Left ventricle myocardium inferior (tissue), 1 donor: ENCODE measurements around the gene RBM38. TPM values are rescaled to one million over a fixed set of nuclear protein-coding genes. Genes with fewer than 3 reads are reported as not detected.
A peak's percentile ranks its signal among the peaks of the same experiment; 100 is the strongest.

ENCODE experiments used
- DNase-seq: peaks from one replicate; pipeline ENCODE4 v3.0.0-alpha.2; 2020
- H3K27ac ChIP-seq: fragments of 200-600 bp; replicated peaks from 2 replicates; pipeline ENCODE4 v1.8.0; 2021
- H3K27me3 ChIP-seq: fragments of 200-600 bp; 2 replicates; pipeline ENCODE4 v1.8.0; 2021; ENCODE audit warnings: low read depth
- H3K36me3 ChIP-seq: fragments of 200-600 bp; 2 replicates; pipeline ENCODE4 v1.8.0; 2021
- H3K4me1 ChIP-seq: fragments of 200-600 bp; 2 replicates; pipeline ENCODE4 v1.8.0; 2021
- H3K4me3 ChIP-seq: fragments of 200-600 bp; 2 replicates; pipeline ENCODE4 v1.8.0; 2021; ENCODE audit warnings: mild to moderate bottlenecking, moderate library complexity
- H3K9me3 ChIP-seq: fragments of 200-600 bp; replicated peaks from 2 replicates; pipeline ENCODE4 v1.8.0; 2021
- CTCF ChIP-seq: fragments of 200-600 bp; IDR thresholded peaks from 2 replicates; pipeline ENCODE4 v1.8.0; 2021; ENCODE audit warnings: antibody characterized with exemption, mild to moderate bottlenecking, borderline replicate concordance
- intact Hi-C: fragments of 100-400 bp; cut with micrococcal nuclease; formaldehyde crosslinking; loops from one replicate; pipeline ENCODE4 v1.11.0; 2022
- total RNA-seq: library from RNA; stranded (reverse); fragmentation: NEBNext Ultra II Directional; extraction: Animal tissue kit (Norgen Biotek cat#: 25700); gene quantifications from one replicate; pipeline ENCODE4 v1.2.1, GENCODE V29; 2021
- donor health status: DM: no; HTN: yes; CAD: no; lungs with severe emphysema.

The RBM38 gene
- total RNA-seq, 1 donor from 2014 or later: 75.5 TPM

- intact Hi-C loops: no loop called here
- no peak overlapping the region for H3K4me3 ChIP-seq
- peaks cover 63% of the 10 kb centered on the region for H3K4me1 ChIP-seq
- H3K27me3 ChIP-seq: no peaks in the 10 kb centered on the region
- H3K36me3 ChIP-seq: peaks cover 61% of the 10 kb centered on the region
- DNase-seq: no peak
- TF ChIP-seq CTCF: peak; percentile 35
- H3K9me3 ChIP-seq: no peaks in the 10 kb centered on the region
- H3K27ac ChIP-seq: peak overlapping the region; percentile 55
Measured at GRCh38 chr20:57407541-57407956, 16.4 kb downstream of the RBM38 start.

- H3K4me1 ChIP-seq: peaks cover 62% of the 10 kb centered on the region
- intact Hi-C loops: no loop called here
- DNase-seq: no peak
- H3K9me3 ChIP-seq: no peaks in the 10 kb centered on the region
- no peak overlapping the region for H3K4me3 ChIP-seq
- peaks cover 55% of the 10 kb centered on the region for H3K36me3 ChIP-seq
- H3K27me3 ChIP-seq: no peaks in the 10 kb centered on the region
- TF ChIP-seq CTCF: no peak
- H3K27ac ChIP-seq: peak overlapping the region; percentile 55
Measured at GRCh38 chr20:57408131-57408530, 16.9 kb downstream of the RBM38 start.

GRCh38 chr20:57408536-57409233 is 17.5 kb downstream of the RBM38 start:
- Histone ChIP-seq H3K4me1 (peaks cover 62% of the 10 kb centered on the region), H3K9me3 (no peaks in the 10 kb centered on the region), H3K27me3 (no peaks in the 10 kb centered on the region), H3K27ac (no peak overlapping the region), H3K36me3 (peaks cover 50% of the 10 kb centered on the region), H3K4me3 (no peak overlapping the region)
- no peak for TF ChIP-seq CTCF
- no peak for DNase-seq
- intact Hi-C loops: no loop called here

GRCh38 chr20:57409316-57409671 is 18.1 kb downstream of the RBM38 start:
- intact Hi-C loops: no loop called here
- H3K27me3 ChIP-seq: no peaks in the 10 kb centered on the region

GRCh38 chr20:57409672-57410397 is 18.6 kb downstream of the RBM38 start:
- DNase-seq: no peak
- peaks cover 38% of the 10 kb centered on the region for H3K36me3 ChIP-seq
- H3K9me3 ChIP-seq: no peaks in the 10 kb centered on the region
- TF ChIP-seq CTCF: no peak
- intact Hi-C loops: no loop called here
- H3K4me3 ChIP-seq: no peak overlapping the region
- no peaks in the 10 kb centered on the region for H3K27me3 ChIP-seq
- peak overlapping the region; percentile 33 for H3K27ac ChIP-seq
- peaks cover 55% of the 10 kb centered on the region for H3K4me1 ChIP-seq

More at GRCh38 chr20:57409316-57409671, 18.1 kb downstream of the RBM38 start:
- Histone ChIP-seq H3K36me3 (peaks cover 43% of the 10 kb centered on the region), H3K27ac (peak overlapping the region; percentile 33), H3K4me1 (peaks cover 60% of the 10 kb centered on the region), H3K9me3 (no peaks in the 10 kb centered on the region), H3K4me3 (no peak overlapping the region)
- no peak for DNase-seq
- no peak for TF ChIP-seq CTCF
